ENCODE results near the gene TTLL10.

TTLL10 gene

DNA sequence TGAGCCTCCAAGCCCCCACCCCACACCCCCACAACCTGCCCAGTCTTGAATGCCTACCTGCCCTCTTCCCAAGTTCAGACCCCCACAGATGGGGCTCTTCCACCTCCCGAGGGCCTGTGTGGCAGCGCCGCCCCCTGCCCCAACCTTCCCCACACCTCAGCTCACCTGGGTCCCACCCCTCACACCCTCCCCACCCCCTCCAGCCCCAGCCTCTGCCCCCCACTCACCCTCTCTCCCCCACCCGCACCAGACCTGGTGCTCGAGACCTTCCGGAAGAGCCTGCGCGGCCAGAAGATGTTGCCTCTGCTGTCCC lies 23.5 kb downstream of the TTLL10 start:
- TF ChIP-seq, protein P1, sequence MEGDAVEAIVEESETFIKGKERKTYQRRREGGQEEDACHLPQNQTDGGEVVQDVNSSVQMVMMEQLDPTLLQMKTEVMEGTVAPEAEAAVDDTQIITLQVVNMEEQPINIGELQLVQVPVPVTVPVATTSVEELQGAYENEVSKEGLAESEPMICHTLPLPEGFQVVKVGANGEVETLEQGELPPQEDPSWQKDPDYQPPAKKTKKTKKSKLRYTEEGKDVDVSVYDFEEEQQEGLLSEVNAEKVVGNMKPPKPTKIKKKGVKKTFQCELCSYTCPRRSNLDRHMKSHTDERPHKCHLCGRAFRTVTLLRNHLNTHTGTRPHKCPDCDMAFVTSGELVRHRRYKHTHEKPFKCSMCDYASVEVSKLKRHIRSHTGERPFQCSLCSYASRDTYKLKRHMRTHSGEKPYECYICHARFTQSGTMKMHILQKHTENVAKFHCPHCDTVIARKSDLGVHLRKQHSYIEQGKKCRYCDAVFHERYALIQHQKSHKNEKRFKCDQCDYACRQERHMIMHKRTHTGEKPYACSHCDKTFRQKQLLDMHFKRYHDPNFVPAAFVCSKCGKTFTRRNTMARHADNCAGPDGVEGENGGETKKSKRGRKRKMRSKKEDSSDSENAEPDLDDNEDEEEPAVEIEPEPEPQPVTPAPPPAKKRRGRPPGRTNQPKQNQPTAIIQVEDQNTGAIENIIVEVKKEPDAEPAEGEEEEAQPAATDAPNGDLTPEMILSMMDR (IDR thresholded peaks at IDR 0.05; ENCODE audit: control insufficient read depth, insufficient read depth, low read depth, low read length, missing control alignments), result no peak

DNA sequence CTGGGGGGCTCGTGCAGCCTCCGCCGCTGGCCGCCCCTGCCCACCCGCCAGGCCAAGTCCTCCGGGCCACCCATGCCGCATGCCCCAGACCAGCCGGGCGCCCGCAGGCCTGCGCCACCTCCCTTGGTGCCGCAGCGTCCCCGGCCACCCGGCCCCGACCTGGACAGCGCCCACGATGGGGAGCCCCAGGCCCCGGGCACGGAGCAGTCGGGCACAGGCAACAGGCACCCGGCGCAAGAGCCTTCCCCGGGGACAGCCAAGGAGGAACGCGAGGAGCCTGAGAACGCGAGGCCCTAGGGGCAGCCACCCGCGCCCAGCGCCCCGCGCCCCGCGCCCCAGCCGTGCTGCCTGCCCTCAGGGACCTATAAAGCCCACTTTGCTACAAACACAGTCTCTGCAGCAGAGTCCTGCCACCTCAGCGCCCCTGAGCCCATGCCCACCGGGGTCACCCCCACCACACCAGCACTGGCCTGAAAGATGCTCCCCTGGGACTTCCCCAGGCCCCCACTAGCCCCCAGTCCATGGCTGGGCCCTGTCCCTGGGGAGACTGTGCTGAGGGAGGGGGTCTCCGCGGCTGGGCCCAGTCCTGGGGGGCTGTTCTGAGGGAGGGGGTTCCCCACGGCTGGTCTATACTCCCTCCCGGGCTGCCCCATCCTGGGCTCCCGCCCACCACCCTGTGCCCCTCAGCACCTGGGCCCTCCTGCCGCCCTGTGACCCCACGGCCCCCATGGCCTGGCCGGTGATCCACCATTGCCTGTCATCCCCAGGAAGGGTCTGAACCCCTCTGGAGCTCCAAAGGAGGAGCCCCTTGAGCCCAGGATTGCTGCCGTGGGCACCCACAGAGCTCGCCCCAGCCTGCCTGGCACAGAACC lies 24.1 kb downstream of the TTLL10 start:
- DNase-seq (ENCODE audit: low read depth), result no peak
- TF ChIP-seq, protein P1 (IDR thresholded peaks at IDR 0.05; ENCODE audit: control insufficient read depth, insufficient read depth, low read depth, low read length, missing control alignments), result no peak
- no peak overlapping the region for H3K4me3 ChIP-seq (ENCODE audit: control insufficient read depth, low read depth, low read length)

More for the DNA sequence above, 23.5 kb downstream of the TTLL10 start:
- H3K4me3 ChIP-seq (ENCODE audit: control insufficient read depth, low read depth, low read length), result no peak overlapping the region
- DNase-seq (ENCODE audit: low read depth), result no peak

DNA sequence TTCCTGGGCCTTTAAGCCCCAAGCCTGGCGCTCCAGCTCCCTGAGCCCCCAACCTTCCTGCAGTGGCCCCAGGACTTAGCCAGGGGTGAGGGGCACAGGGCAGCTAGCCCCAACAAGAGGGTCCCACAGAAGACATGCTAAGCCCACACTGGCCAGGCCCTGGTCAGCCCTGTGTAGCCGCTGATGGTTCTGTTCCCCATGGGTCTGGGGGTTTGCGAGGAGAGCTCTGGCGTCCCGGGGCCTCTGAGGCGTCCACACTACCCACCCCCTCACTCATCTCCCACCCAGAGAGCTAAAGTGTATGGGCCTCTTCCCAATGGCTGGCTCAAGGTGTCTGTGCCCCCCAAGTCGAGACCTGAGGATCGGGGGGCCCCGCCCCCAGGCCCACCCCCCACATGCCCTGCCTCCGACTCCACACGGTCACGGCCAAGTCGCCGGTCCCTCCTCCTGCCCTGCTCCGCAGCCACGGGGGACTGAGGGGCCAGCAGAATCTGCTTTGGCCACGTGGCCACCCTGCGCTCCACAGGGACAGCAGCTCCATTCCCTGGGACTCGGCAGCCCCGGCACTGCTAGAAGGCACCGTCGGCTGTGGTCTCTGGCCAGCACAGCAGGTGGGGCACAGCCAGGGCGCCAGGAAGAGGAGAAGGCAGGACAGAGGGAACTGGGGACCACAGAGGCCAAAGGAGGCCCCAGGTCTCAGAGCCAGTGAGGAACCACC lies 24.9 kb downstream of the TTLL10 start:
- H3K4me3 ChIP-seq (ENCODE audit: control insufficient read depth, low read depth, low read length), result no peak overlapping the region
- DNase-seq (ENCODE audit: low read depth), result no peak
- TF ChIP-seq, protein P1 (IDR thresholded peaks at IDR 0.05; ENCODE audit: control insufficient read depth, insufficient read depth, low read depth, low read length, missing control alignments), result no peak

DNA sequence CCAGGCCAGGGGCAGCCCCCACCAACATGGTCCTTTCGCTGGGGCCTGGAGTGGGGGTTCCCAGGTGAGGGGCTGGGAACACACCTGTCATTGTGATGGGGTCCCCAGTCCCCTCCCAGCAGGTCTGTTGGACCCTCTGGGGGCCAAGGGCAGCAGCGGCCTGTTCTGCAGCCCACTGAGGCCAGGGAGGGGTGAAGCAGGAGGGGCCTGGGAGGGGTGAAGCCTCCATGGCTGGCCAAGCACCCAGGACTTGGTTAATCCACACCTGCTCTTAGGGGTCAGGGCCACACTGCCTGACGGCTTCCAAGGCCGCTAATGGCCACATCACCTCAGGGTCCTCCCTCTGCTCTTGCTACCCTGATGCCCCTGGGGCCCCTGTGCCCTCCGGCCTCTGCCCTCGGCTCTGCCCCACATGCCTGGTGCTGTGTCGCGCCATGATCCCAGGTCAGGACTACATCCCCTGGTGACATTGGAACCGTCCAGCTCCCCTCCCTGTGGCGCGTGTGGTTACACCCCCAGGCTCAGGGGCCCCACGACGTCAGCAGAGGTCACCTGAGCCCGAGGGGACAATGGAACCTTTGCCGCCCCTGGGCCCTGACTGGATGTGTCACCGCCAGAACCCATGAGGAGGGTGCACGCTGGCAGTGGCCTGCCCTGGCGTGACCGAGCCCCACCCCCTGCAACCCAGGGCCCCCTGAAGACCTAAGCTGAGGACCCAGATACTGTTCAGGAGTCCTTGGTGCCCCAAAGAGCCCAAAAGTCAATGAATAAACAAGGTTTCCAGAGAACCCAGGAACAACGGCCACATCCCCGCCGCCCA lies 25.7 kb downstream of the TTLL10 start:
- DNase-seq (ENCODE audit: low read depth), result no peak
- H3K4me3 ChIP-seq (ENCODE audit: control insufficient read depth, low read depth, low read length), result no peak overlapping the region
- TF ChIP-seq, protein P1 (IDR thresholded peaks at IDR 0.05; ENCODE audit: control insufficient read depth, insufficient read depth, low read depth, low read length, missing control alignments), result no peak

DNA sequence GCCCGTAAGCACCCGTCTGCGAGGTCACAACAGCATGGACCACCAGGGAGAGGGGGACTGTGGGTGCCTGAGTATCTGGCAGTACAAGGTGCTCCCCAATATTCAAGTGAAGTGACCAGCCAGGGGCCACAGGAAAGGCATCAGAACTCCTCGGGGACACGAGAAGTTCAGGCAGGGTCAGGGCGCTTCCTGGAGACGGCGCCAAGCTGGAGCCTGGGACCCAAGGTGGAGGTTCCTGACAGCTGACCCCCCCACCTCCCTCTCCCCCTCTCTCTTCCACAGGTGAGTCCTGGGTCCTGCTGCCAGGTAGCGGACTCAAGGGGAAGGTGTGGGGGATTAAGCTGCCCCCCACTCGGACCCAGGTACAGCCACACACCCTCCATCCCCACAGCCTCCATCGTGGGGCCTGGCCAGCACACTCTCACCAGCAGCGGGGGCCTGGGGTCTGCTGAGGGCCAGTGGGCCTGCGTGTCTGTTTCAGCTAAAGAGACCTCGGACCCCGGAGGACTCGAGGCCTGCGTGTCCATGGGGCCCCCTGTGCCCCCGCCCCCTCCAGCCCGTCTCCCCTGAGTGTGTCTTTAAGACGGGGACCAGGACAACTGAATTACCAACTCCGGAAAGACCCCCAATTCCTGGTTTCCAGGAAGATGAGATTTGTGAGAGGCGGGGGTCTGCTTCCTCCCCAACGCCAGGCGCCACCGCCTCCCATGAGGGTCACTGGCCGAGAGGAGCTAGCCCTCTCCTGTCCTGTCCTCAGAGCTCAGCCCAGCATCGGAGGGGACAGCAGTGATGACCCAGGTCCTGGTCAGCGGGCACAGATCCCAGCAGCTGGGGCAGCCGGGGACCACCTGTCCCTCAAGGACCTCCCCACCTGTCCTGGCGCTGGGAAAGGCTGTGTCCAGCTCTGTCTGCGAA lies 26.5 kb downstream of the TTLL10 start:
- no peak for DNase-seq (ENCODE audit: low read depth)
- TF ChIP-seq, protein P1 (IDR thresholded peaks at IDR 0.05; ENCODE audit: control insufficient read depth, insufficient read depth, low read depth, low read length, missing control alignments), result no peak

More for the DNA sequence above, 26.5 kb downstream of the TTLL10 start:
- no peak overlapping the region for H3K4me3 ChIP-seq (ENCODE audit: control insufficient read depth, low read depth, low read length)

Data from AG09309 (cell line).